Astrocyte of the spinal cord (primary cell): Measurements from ENCODE around the gene KDM4C.
"Not testable (repeated sequence)": the region's sequence is repeated elsewhere in the genome, so short reads cannot be mapped to it uniquely, and the experiment has no call there.

ENCODE experiments used
- DNase-seq: peaks from one replicate; pipeline ENCODE4 v3.0.0; 2011; ENCODE audit warnings: low read depth, low spot score
- H3K4me3 ChIP-seq: 2 replicates; pipeline ENCODE4 v1.5.1; 2011; ENCODE audit warnings: low read depth, mild to moderate bottlenecking, low read length, moderate library complexity
- in situ Hi-C: cut with HindIII; loops from 2 replicates; pipeline ENCODE4 v1.10.0; 2017; ENCODE audit warnings: low sequenced_read_pairs
- TF ChIP-seq, protein P1 (sequence below): IDR thresholded peaks from 2 replicates; pipeline ENCODE4 v1.5.1; 2012; ENCODE audit warnings: low read depth, mild to moderate bottlenecking, low read length, inconsistent platforms

The KDM4C gene

DNA sequence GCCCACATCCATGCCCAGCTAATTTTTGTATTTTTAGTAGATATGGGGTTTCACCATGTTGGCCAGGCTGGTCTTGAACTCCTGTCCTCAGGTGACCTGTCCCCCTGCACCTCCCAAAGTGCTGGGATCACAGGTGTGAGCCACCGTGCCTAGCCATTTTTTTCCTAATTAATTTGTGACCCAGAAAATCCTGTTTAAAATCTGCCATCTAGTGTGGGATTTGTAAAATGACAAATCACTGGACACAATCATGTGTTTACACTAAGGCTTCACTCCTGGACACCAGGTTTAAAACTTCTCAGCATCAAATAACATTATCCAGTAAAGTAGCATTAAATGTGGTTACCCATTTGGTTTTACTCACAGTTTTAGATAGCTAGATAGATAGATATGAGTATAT lies 18.6 kb upstream of the KDM4C start:
- no peak overlapping the region for H3K4me3 ChIP-seq
- TF ChIP-seq, protein P1, sequence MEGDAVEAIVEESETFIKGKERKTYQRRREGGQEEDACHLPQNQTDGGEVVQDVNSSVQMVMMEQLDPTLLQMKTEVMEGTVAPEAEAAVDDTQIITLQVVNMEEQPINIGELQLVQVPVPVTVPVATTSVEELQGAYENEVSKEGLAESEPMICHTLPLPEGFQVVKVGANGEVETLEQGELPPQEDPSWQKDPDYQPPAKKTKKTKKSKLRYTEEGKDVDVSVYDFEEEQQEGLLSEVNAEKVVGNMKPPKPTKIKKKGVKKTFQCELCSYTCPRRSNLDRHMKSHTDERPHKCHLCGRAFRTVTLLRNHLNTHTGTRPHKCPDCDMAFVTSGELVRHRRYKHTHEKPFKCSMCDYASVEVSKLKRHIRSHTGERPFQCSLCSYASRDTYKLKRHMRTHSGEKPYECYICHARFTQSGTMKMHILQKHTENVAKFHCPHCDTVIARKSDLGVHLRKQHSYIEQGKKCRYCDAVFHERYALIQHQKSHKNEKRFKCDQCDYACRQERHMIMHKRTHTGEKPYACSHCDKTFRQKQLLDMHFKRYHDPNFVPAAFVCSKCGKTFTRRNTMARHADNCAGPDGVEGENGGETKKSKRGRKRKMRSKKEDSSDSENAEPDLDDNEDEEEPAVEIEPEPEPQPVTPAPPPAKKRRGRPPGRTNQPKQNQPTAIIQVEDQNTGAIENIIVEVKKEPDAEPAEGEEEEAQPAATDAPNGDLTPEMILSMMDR = peak; percentile 32
- in situ Hi-C loops = no loop called here
- DNase-seq = peak; percentile 20

DNA sequence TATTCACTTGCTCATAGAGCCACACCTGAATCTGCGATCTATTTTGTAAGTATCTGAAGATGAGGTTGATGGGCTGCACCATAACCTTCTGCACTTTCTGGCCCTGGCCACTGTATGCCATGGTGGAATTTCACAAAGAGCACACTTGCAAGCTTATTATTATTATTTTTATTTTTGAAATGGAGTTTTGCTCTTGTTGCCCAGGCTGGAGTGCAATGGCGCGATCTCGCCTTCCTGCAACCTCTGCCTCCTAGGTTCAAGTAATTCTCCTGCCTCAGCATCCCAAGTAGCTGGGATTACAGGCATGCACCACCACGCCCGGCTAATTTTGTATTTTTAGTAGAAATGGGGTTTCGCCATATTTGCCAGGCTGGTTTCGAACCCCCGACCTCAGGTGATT lies 8.9 kb upstream of the KDM4C start:
- DNase-seq, H3K4me3 ChIP-seq, in situ Hi-C loops: not testable (repeated sequence)

DNA sequence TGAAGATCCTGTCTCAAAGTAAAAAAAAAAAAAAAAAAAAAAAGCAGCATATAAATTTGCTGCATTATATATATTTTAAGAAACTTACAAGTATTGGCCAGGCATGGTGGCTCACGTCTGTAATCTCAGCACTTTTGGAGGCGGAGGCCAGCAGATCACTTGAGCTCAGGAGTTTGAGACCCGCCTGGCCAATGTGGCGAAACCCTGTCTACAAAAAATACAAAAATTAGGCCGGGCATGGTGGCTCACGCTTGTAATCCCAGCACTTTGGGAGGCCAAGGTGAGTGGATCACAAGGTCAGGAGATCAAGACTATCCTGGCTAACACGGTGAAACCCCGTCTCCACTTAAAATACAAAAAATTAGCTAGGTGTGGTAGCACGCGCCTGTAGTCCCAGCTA lies 2.9 kb upstream of the KDM4C start:
- in situ Hi-C loops, DNase-seq, H3K4me3 ChIP-seq: not testable (repeated sequence)

DNA sequence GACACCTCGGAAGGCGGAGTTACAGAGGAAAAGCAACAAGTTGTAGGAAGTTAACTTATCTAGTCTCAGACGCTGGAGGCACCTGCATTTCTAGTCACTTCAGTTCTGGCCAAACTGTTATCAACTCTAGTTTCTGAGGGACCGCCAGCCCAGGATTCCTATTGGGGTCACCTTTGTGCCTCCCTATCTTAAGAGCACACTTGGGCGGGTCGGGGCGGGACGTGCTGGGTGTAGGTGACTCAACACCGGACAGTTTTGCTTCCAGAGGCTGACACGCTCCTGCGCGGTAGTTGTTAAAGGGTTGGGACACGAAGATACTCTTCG lies 679 bp upstream of the KDM4C start:
- DNase-seq = peak; percentile 89
- TF ChIP-seq, protein P1 = no peak
- in situ Hi-C loops = no loop called here
- peak overlapping the region; percentile 94 for H3K4me3 ChIP-seq

DNA sequence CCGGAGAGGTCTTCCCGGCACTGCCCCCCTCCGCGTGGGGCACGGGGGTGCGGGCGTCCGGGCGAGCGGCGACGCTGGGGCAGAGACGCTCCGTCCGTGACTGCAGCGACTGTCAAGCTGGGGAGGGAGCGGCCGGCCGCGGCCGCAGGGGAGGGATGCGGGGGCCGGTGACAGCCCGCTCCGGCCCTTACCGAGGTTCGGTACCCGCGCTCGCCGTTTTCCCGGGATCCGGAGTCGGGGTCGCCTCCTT lies 400 bp downstream of the KDM4C start:
- peak overlapping the region; percentile 94 for H3K4me3 ChIP-seq
- TF ChIP-seq, protein P1 = no peak
- no peak for DNase-seq
- in situ Hi-C loops = no loop called here

DNA sequence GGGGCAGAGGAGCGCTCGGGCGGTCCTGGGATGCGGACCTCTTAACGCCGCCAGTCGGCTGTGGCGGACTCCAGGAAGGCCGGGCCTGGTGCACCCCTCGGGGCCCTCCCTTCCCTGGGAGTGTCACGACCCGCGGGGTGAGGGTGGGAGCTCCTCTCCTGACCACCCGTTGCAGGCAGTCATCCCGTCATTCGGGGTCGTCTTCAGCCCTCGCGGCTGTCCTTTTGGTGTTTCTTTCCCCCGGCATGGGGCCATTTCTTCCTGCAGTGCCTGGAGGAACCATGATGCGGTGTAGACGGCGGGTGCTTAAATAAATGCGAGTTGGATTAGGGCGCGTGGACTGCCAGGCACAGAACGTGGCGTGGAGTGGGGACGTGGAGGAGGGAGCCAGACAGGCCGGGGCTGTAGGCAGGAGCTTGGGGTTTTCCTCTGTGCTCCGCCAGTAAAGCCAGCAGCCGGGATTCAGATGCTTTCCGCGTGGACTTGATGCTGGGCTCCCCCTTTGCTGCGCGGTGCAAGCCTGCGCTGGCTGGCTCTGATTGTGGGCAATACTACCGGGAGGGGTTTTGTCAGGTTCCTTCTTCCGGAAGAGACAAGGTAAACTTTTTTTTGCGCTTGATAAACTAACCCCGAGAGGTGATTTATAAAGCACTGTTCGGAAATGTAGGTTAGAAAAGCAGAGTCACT lies 868 bp downstream of the KDM4C start:
- TF ChIP-seq, protein P1 = no peak
- H3K4me3 ChIP-seq = peak overlapping the region; percentile 94
- no peak for DNase-seq
- in situ Hi-C loops = no loop called here

DNA sequence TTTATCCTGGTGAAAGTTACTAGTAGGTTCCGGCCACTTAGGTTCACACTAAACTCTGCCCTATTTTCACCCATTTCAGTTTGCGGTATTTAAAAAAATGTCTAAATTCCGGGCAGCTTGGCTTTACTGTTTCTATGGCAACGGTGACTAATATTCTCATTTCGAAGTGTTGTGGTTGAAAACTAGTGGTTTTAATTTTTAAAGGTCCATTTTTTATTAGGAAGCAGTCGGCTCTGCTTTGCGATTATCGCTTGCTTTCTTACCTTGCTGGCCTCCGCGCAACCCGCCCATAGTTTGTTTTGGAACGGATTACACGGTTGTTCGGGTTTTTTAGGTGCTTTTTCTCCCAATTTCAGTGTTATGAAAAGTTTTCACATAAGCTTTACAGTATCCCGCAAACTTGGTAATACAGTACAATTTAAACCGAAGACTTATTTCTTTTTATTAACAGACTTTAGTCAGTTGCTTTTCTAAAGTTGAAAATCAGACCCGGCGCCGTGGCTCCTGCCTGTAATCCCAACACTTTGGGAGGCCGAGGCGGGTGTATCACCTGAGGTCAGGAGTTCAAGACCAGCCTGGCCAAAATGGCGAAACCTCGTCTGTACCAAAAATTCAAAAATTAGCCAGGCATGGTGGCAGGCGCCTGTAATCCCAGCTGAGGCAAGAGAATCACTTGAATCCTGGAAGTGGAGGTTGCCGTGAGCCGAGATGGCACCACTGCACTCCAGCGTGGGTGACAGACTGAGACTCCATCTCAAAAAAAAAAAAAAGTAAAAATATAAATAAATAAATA lies 1.6 kb downstream of the KDM4C start:
- DNase-seq = peak; percentile 91
- peak overlapping the region; percentile 94 for H3K4me3 ChIP-seq
- TF ChIP-seq, protein P1 = no peak
- in situ Hi-C loops = no loop called here
